GM23248 (cell line): Measurements from ENCODE around the gene LRRC59. TPM values are rescaled to one million over a fixed set of nuclear protein-coding genes. Genes with fewer than 3 reads are reported as not detected.
"Not testable (repeated sequence)": the region's sequence is repeated elsewhere in the genome, so short reads cannot be mapped to it uniquely, and the experiment has no call there.

Source experiments
- DNase-seq: peaks from one replicate; pipeline ENCODE4 v3.0.0-alpha.2; 2015
- H2AFZ ChIP-seq: fragments of 200-600 bp; sonication (generic); 2 replicates; pipeline ENCODE4 v1.6.1; 2016; ENCODE audit warnings: antibody characterized with exemption
- H3F3A ChIP-seq: fragments of 200-600 bp; sonication (generic); 2 replicates; pipeline ENCODE4 v1.6.1; 2016; ENCODE audit warnings: mild to moderate bottlenecking, antibody characterized with exemption, mixed run types; ENCODE audit not compliant: insufficient read depth
- H3K27ac ChIP-seq: fragments of 200-600 bp; sonication (generic); 2 replicates; pipeline ENCODE4 v1.5.1; 2016; ENCODE audit warnings: mild to moderate bottlenecking
- H3K27me3 ChIP-seq: fragments of 200-600 bp; sonication (generic); replicated peaks from 2 replicates; pipeline ENCODE4 v1.6.1; 2016; ENCODE audit warnings: mild to moderate bottlenecking; ENCODE audit not compliant: insufficient read depth
- H3K36me3 ChIP-seq: fragments of 200-600 bp; sonication (generic); 2 replicates; pipeline ENCODE4 v1.6.1; 2016; ENCODE audit warnings: low read depth, mild to moderate bottlenecking
- H3K4me1 ChIP-seq: fragments of 200-600 bp; sonication (generic); 2 replicates; pipeline ENCODE4 v1.6.1; 2016; ENCODE audit warnings: mild to moderate bottlenecking; ENCODE audit not compliant: insufficient read depth
- H3K4me2 ChIP-seq: fragments of 200-600 bp; sonication (generic); one replicate; pipeline ENCODE4 v1.6.1; 2016; ENCODE audit warnings: mild to moderate bottlenecking; ENCODE audit not compliant: unreplicated experiment
- H3K4me3 ChIP-seq: fragments of 200-600 bp; sonication (generic); 2 replicates; pipeline ENCODE4 v1.5.1; 2016; ENCODE audit warnings: mild to moderate bottlenecking
- H3K79me2 ChIP-seq: fragments of 200-600 bp; sonication (generic); 2 replicates; pipeline ENCODE4 v1.6.1; 2016; ENCODE audit warnings: mild to moderate bottlenecking; ENCODE audit not compliant: insufficient read depth
- H3K9ac ChIP-seq: fragments of 200-600 bp; sonication (generic); 2 replicates; pipeline ENCODE4 v1.6.1; 2016; ENCODE audit warnings: mild to moderate bottlenecking
- H3K9me2 ChIP-seq: fragments of 200-600 bp; sonication (generic); 2 replicates; pipeline ENCODE4 v1.6.1; 2016; ENCODE audit warnings: mixed run types, mild to moderate bottlenecking, moderate library complexity; ENCODE audit not compliant: insufficient read depth
- H3K9me3 ChIP-seq: fragments of 200-600 bp; sonication (generic); one replicate; pipeline ENCODE4 v1.6.1; 2017; ENCODE audit warnings: low read depth
- H4K20me1 ChIP-seq: fragments of 200-600 bp; sonication (generic); 2 replicates; pipeline ENCODE4 v1.6.0; 2016; ENCODE audit not compliant: insufficient read depth
- EZH2 ChIP-seq: fragments of 200-600 bp; sonication (generic); IDR thresholded peaks from 2 replicates; pipeline ENCODE4 v1.6.1; 2018; ENCODE audit warnings: antibody characterized with exemption, mild to moderate bottlenecking; ENCODE audit not compliant: insufficient read depth, poor library complexity, severe bottlenecking
- EZH2phosphoT487 ChIP-seq: fragments of 200-600 bp; sonication (generic); IDR thresholded peaks from 2 replicates; pipeline ENCODE4 v1.6.1; 2018; ENCODE audit warnings: antibody characterized with exemption, moderate library complexity, mild to moderate bottlenecking, low read depth; ENCODE audit not compliant: insufficient read depth
- WGBS, 2 experiments: methylation state at CpG; one replicate each; pipeline ENCODE4 v1.1.6; 2015 to 2017; ENCODE audit warnings: low lambda C conversion rate in 2 of 2, low coverage in 1 of 2; ENCODE audit errors: missing lambda C conversion rate in 2 of 2; 5-methylcytosine and 5-hydroxymethylcytosine counted together
- in situ Hi-C: fragments of 300-500 bp; cut with MboI; formaldehyde crosslinking; loops from 2 replicates; pipeline ENCODE4 v1.15.0; 2020
- polyA plus RNA-seq: library from polyadenylated mRNA; unstranded; fragments of >200 nt; fragmentation: Nextera tagmentation; extraction: Ambion mirVana; gene quantifications from 2 replicates; pipeline ENCODE4 v1.2.1, GENCODE V29; 2016
- total RNA-seq: library from RNA; depleted of rRNA; stranded (reverse); fragments of >200 nt; shearing (Covaris generic); gene quantifications from 2 replicates; pipeline ENCODE4 v1.2.3, GENCODE V29; 2014

LRRC59 gene
- total and polyA plus RNA-seq, 2 experiments from 2014 or later, result 111 to 164 TPM

- H3K9me2 ChIP-seq, result no peaks in the 10 kb centered on the region
- no peaks in the 10 kb centered on the region for H3F3A ChIP-seq
- H3K79me2 ChIP-seq, result no peaks in the 10 kb centered on the region
- no peak overlapping the region for H2AFZ ChIP-seq
- WGBS, 2 experiments, result 90% methylated on average over 4 of the region's 4 CpGs
- no peak overlapping the region for H3K4me2 ChIP-seq
- H3K36me3 ChIP-seq, result no peaks in the 10 kb centered on the region
- no peak for DNase-seq
- no peaks in the 10 kb centered on the region for H3K27me3 ChIP-seq
- in situ Hi-C loops, result no loop called here
- TF ChIP-seq EZH2, result no peak
- TF ChIP-seq EZH2phosphoT487, result no peak
- H4K20me1 ChIP-seq, result no peaks in the 10 kb centered on the region
- no peak overlapping the region for H3K27ac ChIP-seq
- no peaks in the 10 kb centered on the region for H3K9me3 ChIP-seq
- no peak overlapping the region for H3K9ac ChIP-seq
- no peaks in the 10 kb centered on the region for H3K4me1 ChIP-seq
- H3K4me3 ChIP-seq, result no peak overlapping the region
Observed at GRCh38 chr17:50432125-50432762, 34.9 kb upstream of the LRRC59 start.

GRCh38 chr17:50430821-50431618 lies 33.7 kb upstream of the LRRC59 start:
- no peaks in the 10 kb centered on the region for H4K20me1 ChIP-seq
- DNase-seq, result no peak
- H3K36me3 ChIP-seq, result no peaks in the 10 kb centered on the region
- no peak overlapping the region for H3K4me2 ChIP-seq
- in situ Hi-C loops, result no loop called here
- no peak for TF ChIP-seq EZH2
- no peak for TF ChIP-seq EZH2phosphoT487
- no peak overlapping the region for H3K9ac ChIP-seq
- no peaks in the 10 kb centered on the region for H3K27me3 ChIP-seq
- H3K79me2 ChIP-seq, result no peaks in the 10 kb centered on the region
- H3K4me3 ChIP-seq, result no peak overlapping the region
- H3K9me3 ChIP-seq, result no peaks in the 10 kb centered on the region
- no peak overlapping the region for H2AFZ ChIP-seq
- H3K27ac ChIP-seq, result no peak overlapping the region
- H3K4me1 ChIP-seq, result 0 out of 2 replicates have a peak, but pooled peaks cover 4% of the 10 kb centered on the region
- 0 out of 2 replicates have a peak, but pooled peaks cover 7% of the 10 kb centered on the region for H3F3A ChIP-seq
- no peaks in the 10 kb centered on the region for H3K9me2 ChIP-seq
- WGBS, 2 experiments, result 74 to 75% methylated on average over 4 of the region's 4 CpGs

GRCh38 chr17:50429793-50430192 lies 32.5 kb upstream of the LRRC59 start:
- H3K4me1 ChIP-seq, result 0 out of 2 replicates have a peak, but pooled peaks cover 4% of the 10 kb centered on the region
- DNase-seq, result no peak
- H3K36me3 ChIP-seq, result no peaks in the 10 kb centered on the region
- H3K4me2 ChIP-seq, result no peak overlapping the region
- no peaks in the 10 kb centered on the region for H3K9me3 ChIP-seq
- H3K9me2 ChIP-seq, result no peaks in the 10 kb centered on the region
- no peak overlapping the region for H2AFZ ChIP-seq
- WGBS, 2 experiments, result 89% methylated on average over 4 of the region's 4 CpGs
- no peaks in the 10 kb centered on the region for H3K27me3 ChIP-seq
- H3K4me3 ChIP-seq, result no peak overlapping the region
- 0 out of 2 replicates have a peak, but pooled peaks cover 7% of the 10 kb centered on the region for H3F3A ChIP-seq
- H3K79me2 ChIP-seq, result no peaks in the 10 kb centered on the region
- H3K9ac ChIP-seq, result no peak overlapping the region
- no peak overlapping the region for H3K27ac ChIP-seq
- H4K20me1 ChIP-seq, result no peaks in the 10 kb centered on the region
- TF ChIP-seq EZH2phosphoT487, result no peak
- TF ChIP-seq EZH2, result no peak
- in situ Hi-C loops, result no loop called here

GRCh38 chr17:50428831-50429424 lies 31.6 kb upstream of the LRRC59 start:
- H4K20me1 ChIP-seq, result no peaks in the 10 kb centered on the region
- H2AFZ ChIP-seq, result no peak overlapping the region
- H3K27me3 ChIP-seq, result no peaks in the 10 kb centered on the region
- no peak overlapping the region for H3K9ac ChIP-seq
- H3K9me2 ChIP-seq, result no peaks in the 10 kb centered on the region
- TF ChIP-seq EZH2, result no peak
- no peak for TF ChIP-seq EZH2phosphoT487
- H3F3A ChIP-seq, result 0 out of 2 replicates have a peak, but pooled peaks cover 7% of the 10 kb centered on the region
- in situ Hi-C loops, result no loop called here
- H3K36me3 ChIP-seq, result no peaks in the 10 kb centered on the region
- no peaks in the 10 kb centered on the region for H3K79me2 ChIP-seq
- H3K4me1 ChIP-seq, result peaks cover 9% of the 10 kb centered on the region; the same call in 1 of the 2 replicates
- DNase-seq, result no peak
- H3K27ac ChIP-seq, result no peak overlapping the region
- no peaks in the 10 kb centered on the region for H3K9me3 ChIP-seq
- WGBS, 2 experiments, result 82 to 85% methylated on average over 7 of the region's 7 CpGs
- H3K4me2 ChIP-seq, result no peak overlapping the region
- H3K4me3 ChIP-seq, result no peak overlapping the region

- H3F3A ChIP-seq, H3K4me3 ChIP-seq, H3K9ac ChIP-seq, H3K27me3 ChIP-seq, H2AFZ ChIP-seq, H3K36me3 ChIP-seq, H3K4me2 ChIP-seq, DNase-seq, H3K9me3 ChIP-seq, H3K9me2 ChIP-seq, H3K27ac ChIP-seq, in situ Hi-C loops, H3K79me2 ChIP-seq, H4K20me1 ChIP-seq: not testable (repeated sequence)
- 82 to 93% methylated on average over 6 of the region's 6 CpGs for WGBS, 2 experiments
- H3K4me1 ChIP-seq, result peaks cover 13% of the 10 kb centered on the region; the same call in 1 of the 2 replicates
Observed at GRCh38 chr17:50428126-50428525, 30.8 kb upstream of the LRRC59 start.
